Measurements from ENCODE around the gene NFASC.

Gene NFASC

GRCh38 chr1:205003358-205004131 is 132.9 kb downstream of the NFASC start:
- TF ChIP-seq CTCF (IDR thresholded peaks at IDR 0.05; ENCODE audit: extremely low read depth, missing control alignments): no peak
- DNase-seq (ENCODE audit: low spot score): no peak

GRCh38 chr1:205004351-205004750 is 133.7 kb downstream of the NFASC start:
- TF ChIP-seq CTCF (IDR thresholded peaks at IDR 0.05; ENCODE audit: extremely low read depth, missing control alignments): no peak
- DNase-seq (ENCODE audit: low spot score): no peak

GRCh38 chr1:205008896-205009295 is 138.2 kb downstream of the NFASC start:
- DNase-seq (ENCODE audit: low spot score): no peak
- no peak for TF ChIP-seq CTCF (IDR thresholded peaks at IDR 0.05; ENCODE audit: extremely low read depth, missing control alignments)

GRCh38 chr1:205009670-205010069 is 139.0 kb downstream of the NFASC start:
- DNase-seq (ENCODE audit: low spot score): no peak
- no peak for TF ChIP-seq CTCF (IDR thresholded peaks at IDR 0.05; ENCODE audit: extremely low read depth, missing control alignments)

GRCh38 chr1:205012391-205013140 is 141.9 kb downstream of the NFASC start:
- DNase-seq (ENCODE audit: low spot score): no peak
- TF ChIP-seq CTCF (IDR thresholded peaks at IDR 0.05; ENCODE audit: extremely low read depth, missing control alignments): no peak

GRCh38 chr1:205013683-205014367 is 143.2 kb downstream of the NFASC start:
- no peak for DNase-seq (ENCODE audit: low spot score)
- no peak for TF ChIP-seq CTCF (IDR thresholded peaks at IDR 0.05; ENCODE audit: extremely low read depth, missing control alignments)

- no peak for DNase-seq (ENCODE audit: low spot score)
Observed at GRCh38 chr1:205014783-205015182, 144.1 kb downstream of the NFASC start.

More at GRCh38 chr1:205014783-205015182, 144.1 kb downstream of the NFASC start:
- TF ChIP-seq CTCF (IDR thresholded peaks at IDR 0.05; ENCODE audit: extremely low read depth, missing control alignments): no peak

All from GM20000 (cell line).